ENCODE results near the gene YAP1.

The YAP1 gene

DNA sequence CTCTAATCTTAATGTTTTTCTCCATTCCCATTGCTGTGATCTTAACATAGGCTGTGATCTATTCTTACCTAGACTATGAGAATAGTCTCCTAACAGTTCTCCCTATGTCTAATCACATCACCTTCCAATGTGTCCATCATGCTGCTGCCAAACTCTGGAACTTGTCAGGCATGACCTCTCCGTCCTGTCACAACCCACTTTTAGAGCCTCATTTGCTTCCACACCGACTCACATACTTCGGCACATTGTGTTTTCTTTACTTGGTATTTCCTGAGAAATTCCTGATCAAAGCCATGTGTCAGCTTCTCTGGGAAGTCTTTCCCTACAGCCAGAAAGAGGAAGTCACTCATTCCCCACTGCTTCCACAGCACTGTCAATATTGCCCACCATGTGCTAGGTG lies 166.5 kb downstream of the YAP1 start:
- DNase-seq (ENCODE audit: low read depth): no peak
- TF ChIP-seq, protein P1, sequence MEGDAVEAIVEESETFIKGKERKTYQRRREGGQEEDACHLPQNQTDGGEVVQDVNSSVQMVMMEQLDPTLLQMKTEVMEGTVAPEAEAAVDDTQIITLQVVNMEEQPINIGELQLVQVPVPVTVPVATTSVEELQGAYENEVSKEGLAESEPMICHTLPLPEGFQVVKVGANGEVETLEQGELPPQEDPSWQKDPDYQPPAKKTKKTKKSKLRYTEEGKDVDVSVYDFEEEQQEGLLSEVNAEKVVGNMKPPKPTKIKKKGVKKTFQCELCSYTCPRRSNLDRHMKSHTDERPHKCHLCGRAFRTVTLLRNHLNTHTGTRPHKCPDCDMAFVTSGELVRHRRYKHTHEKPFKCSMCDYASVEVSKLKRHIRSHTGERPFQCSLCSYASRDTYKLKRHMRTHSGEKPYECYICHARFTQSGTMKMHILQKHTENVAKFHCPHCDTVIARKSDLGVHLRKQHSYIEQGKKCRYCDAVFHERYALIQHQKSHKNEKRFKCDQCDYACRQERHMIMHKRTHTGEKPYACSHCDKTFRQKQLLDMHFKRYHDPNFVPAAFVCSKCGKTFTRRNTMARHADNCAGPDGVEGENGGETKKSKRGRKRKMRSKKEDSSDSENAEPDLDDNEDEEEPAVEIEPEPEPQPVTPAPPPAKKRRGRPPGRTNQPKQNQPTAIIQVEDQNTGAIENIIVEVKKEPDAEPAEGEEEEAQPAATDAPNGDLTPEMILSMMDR (conservative IDR thresholded peaks at IDR 0.05; ENCODE audit: low read depth, low read length): no peak
- H3K4me3 ChIP-seq (ENCODE audit: low read depth, low read length): no peak overlapping the region

DNA sequence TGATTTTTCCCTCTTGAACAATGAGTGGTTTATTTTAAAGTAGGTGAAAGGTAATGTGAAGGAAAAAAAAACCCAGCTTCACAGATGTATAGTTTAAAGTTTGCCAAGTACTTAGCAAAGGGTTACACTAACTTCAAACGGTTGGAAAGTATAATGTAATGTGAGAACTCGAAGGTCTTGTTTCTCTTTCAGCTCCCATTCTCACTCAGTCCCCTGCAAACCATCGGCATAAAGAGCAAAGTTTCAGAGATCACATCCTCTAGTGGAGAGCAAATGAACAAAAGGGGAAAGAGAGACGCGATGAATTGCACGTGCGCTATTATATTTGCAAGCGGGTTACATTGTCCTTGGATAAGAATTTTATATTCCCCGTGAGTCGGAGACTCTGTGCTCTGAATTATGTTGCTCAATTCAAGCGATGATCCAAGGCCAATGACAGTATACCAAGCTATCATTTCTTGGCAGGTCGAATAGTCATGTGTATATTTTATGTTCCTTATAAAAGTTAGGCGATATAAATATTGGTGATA lies 169.5 kb downstream of the YAP1 start:
- H3K4me3 ChIP-seq (ENCODE audit: low read depth, low read length): peak overlapping the region; percentile 40
- TF ChIP-seq, protein P1 (conservative IDR thresholded peaks at IDR 0.05; ENCODE audit: low read depth, low read length): peak; percentile 57
- DNase-seq (ENCODE audit: low read depth): peak; percentile 86

DNA sequence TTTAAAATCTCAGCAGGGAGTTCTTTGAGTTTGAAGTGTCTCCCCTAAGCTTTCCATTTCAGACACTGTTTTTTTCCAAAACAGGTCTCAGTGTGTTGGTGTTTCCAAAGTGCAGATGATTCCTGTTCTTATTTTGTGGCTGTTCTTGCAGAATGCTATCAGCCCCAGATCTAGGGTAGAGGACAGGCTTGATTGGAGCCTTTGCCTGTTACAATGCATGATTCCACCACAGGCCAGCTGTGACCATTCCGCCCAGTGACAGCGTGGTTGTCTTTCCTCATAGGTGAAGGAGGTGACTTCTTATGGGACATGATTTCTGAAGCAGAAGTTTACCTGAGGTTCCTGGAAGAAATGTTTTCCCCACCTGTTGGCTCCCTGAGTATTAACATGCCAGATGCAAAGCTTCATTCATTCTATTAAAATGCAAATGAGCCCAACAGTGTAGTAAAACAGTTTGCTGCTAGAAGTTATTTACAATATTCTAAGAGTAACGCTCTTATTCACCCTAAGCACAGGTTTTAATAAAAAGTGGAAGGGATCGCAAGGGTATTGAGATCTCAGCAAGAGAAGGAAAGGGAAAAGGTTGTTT lies 170.1 kb downstream of the YAP1 start:
- TF ChIP-seq, protein P1 (conservative IDR thresholded peaks at IDR 0.05; ENCODE audit: low read depth, low read length): no peak
- DNase-seq (ENCODE audit: low read depth): no peak
- no peak overlapping the region for H3K4me3 ChIP-seq (ENCODE audit: low read depth, low read length)
